ENCODE data around the gene ENPP6. TPM values are rescaled to one million over a fixed set of nuclear protein-coding genes. Genes with fewer than 3 reads are reported as not detected.

Gene ENPP6
- total RNA-seq, 1 donor from 2014 or later = not detected

DNA sequence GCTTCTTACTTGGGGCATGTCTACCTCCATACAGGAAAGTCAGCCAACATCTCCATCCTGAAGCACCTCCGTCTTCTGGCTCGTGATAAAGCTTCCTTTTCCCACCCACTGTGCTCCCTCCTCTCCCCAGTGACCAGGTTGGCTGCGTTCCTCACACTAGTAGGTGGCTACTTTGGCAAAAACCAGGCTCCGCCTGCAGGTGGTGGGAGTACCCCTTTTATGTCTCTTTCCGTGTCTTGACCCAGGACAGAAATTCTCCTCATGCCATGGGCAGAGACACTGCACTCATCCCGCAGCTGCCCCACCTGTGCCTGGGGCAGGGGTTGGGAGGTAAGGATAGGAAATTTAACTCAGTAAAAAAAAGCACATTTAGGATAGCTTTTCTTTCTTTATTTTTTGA is 50.9 kb downstream of the ENPP6 start:
- no peak for DNase-seq (ENCODE audit: low read depth)
- TF ChIP-seq, protein P1, sequence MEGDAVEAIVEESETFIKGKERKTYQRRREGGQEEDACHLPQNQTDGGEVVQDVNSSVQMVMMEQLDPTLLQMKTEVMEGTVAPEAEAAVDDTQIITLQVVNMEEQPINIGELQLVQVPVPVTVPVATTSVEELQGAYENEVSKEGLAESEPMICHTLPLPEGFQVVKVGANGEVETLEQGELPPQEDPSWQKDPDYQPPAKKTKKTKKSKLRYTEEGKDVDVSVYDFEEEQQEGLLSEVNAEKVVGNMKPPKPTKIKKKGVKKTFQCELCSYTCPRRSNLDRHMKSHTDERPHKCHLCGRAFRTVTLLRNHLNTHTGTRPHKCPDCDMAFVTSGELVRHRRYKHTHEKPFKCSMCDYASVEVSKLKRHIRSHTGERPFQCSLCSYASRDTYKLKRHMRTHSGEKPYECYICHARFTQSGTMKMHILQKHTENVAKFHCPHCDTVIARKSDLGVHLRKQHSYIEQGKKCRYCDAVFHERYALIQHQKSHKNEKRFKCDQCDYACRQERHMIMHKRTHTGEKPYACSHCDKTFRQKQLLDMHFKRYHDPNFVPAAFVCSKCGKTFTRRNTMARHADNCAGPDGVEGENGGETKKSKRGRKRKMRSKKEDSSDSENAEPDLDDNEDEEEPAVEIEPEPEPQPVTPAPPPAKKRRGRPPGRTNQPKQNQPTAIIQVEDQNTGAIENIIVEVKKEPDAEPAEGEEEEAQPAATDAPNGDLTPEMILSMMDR (conservative IDR thresholded peaks at IDR 0.05; ENCODE audit: low read depth, low read length) = no peak

GRCh38 chr4:184165291-184165690 is 52.4 kb downstream of the ENPP6 start:
- no peak for DNase-seq (ENCODE audit: low read depth)
- H3K4me3 ChIP-seq (ENCODE audit: low read depth, low read length) = no peak overlapping the region
- TF ChIP-seq, protein P1 (conservative IDR thresholded peaks at IDR 0.05; ENCODE audit: low read depth, low read length) = no peak

More for the DNA sequence above, 50.9 kb downstream of the ENPP6 start:
- H3K4me3 ChIP-seq (ENCODE audit: low read depth, low read length) = no peak overlapping the region

- TF ChIP-seq, protein P1 (conservative IDR thresholded peaks at IDR 0.05; ENCODE audit: low read depth, low read length) = peak; percentile 91
- DNase-seq (ENCODE audit: low read depth) = no peak
These were observed 53.9 kb downstream of the ENPP6 start for GRCh38 chr4:184163813-184164212.

GRCh38 chr4:184162596-184162995 is 55.1 kb downstream of the ENPP6 start:
- no peak for DNase-seq (ENCODE audit: low read depth)
- H3K4me3 ChIP-seq (ENCODE audit: low read depth, low read length) = no peak overlapping the region
- TF ChIP-seq, protein P1 (conservative IDR thresholded peaks at IDR 0.05; ENCODE audit: low read depth, low read length) = no peak

More at GRCh38 chr4:184163813-184164212, 53.9 kb downstream of the ENPP6 start:
- no peak overlapping the region for H3K4me3 ChIP-seq (ENCODE audit: low read depth, low read length)

DNA sequence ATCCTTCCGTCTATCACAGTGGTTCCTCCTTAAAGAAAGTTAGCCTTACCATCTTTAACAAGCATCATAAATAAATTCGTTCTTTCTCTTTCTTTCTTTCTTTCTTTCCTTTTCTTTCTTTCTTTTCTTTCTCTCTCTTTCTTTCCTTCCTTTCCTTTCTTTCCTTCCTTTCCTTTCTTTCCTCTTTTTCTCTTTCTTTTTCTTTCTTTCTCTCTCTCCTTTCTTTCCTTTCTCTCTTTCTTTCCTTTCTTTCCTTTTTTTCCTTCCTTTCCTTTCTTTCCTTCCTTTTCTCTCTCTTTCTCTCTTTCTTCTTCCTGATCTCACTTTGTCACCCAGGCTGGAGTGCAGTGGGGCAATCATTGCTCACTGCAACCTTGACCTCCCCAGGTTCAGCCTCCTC is 60.4 kb downstream of the ENPP6 start:
- TF ChIP-seq, protein P1 (conservative IDR thresholded peaks at IDR 0.05; ENCODE audit: low read depth, low read length) = no peak
- DNase-seq (ENCODE audit: low read depth) = no peak
- H3K4me3 ChIP-seq (ENCODE audit: low read depth, low read length) = no peak overlapping the region

DNA sequence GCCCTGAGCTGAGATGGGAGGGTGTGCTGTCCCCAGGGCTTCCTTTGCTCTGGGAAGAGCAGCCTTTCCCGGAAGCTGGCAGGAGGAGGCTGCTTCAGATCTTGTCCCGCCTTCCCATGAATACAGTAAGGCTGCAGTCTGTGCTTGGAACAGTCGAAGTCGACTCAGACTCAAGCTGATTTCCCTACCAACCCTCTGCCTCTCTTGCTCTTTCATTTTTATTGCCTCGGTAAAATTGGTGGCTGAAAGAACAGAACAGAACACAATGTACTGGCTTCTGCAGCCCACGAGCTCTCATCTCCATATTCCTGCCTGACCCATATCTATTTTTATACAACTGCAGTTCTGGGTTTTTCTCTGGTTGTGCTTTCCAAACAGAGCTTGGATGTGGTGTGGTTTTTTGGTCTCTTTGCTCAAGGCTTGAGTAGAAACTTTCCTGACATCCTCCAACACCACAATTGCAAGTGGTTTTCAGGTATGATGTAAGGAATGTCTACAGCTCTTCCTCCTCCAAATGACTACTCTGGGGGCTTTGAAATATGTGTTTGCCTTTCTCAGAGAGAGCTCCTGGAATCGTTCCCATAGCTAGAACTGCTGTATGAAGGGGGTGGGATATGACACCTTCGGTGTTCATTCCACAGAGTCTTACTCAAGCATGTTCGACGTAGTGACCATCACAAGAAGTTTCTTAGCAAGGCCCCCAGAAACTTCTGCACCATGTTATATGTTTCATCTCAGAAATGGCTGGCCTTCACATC is 61.3 kb downstream of the ENPP6 start:
- TF ChIP-seq, protein P1 (conservative IDR thresholded peaks at IDR 0.05; ENCODE audit: low read depth, low read length) = no peak

DNA sequence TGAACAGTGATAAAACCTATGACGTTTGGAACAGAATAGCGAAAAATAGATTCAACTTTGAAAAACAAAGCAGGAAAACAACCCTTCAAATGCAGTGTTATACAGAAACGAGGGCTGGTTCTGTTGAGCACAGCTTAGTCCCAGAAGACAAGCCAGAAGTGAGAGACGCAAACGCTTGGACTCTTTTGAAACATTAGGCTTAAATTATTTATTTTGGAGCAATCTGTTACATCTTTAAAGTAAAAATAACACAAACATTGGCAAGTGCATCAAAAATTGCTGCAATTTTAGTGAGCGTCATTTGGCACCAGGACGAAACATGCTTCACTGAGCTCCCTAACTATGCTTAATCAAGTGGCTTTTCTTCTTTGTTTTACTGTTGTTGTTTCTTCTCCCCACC is 63.5 kb downstream of the ENPP6 start:
- no peak overlapping the region for H3K4me3 ChIP-seq (ENCODE audit: low read depth, low read length)

More for the DNA sequence above, 61.3 kb downstream of the ENPP6 start:
- DNase-seq (ENCODE audit: low read depth) = no peak
- H3K4me3 ChIP-seq (ENCODE audit: low read depth, low read length) = no peak overlapping the region

More for the DNA sequence above, 63.5 kb downstream of the ENPP6 start:
- no peak for DNase-seq (ENCODE audit: low read depth)
- TF ChIP-seq, protein P1 (conservative IDR thresholded peaks at IDR 0.05; ENCODE audit: low read depth, low read length) = no peak

All from epithelial cell of proximal tubule (primary cell).